Ovary (tissue), 9 donors: ENCODE results near the gene KRTAP3-1. TPM values are rescaled to one million over a fixed set of nuclear protein-coding genes. Genes with fewer than 3 reads are reported as not detected.
"Not testable (repeated sequence)": the region's sequence is repeated elsewhere in the genome, so short reads cannot be mapped to it uniquely, and the experiment has no call there.

ENCODE experiments used
- DNase-seq, 5 donors: peaks; one replicate each; pipeline ENCODE4 v3.0.0-alpha.2; 2019 to 2020
- H3K27ac ChIP-seq, 2 donors: fragments of 200-600 bp; one replicate each; pipeline versions ENCODE4 v1.5.1 to v1.8.0; 2019 to 2022
- H3K27me3 ChIP-seq: fragments of 200-600 bp; one replicate; pipeline ENCODE4 v1.8.0; 2022
- H3K36me3 ChIP-seq: fragments of 200-600 bp; sonication (generic); one replicate; pipeline ENCODE4 v1.5.1; 2019
- H3K4me1 ChIP-seq: one replicate; pipeline ENCODE4 v1.8.1; 2013; ENCODE audit warnings: mild to moderate bottlenecking, moderate library complexity; ENCODE audit not compliant: insufficient read depth
- H3K4me3 ChIP-seq: fragments of 200-600 bp; sonication (generic); one replicate; pipeline ENCODE4 v1.5.1; 2017
- H3K9me3 ChIP-seq, 2 donors: fragments of 200-600 bp in 1 of 2; sonication (generic) in 1 of 2; one replicate each; pipeline versions ENCODE4 v1.5.1 to v1.8.1; 2013 to 2019; ENCODE audit warnings: mild to moderate bottlenecking in 1 of 2, moderate library complexity in 1 of 2
- CTCF ChIP-seq, 3 donors: fragments of 450-650 bp in 2 of 3; fragments of 200-600 bp in 1 of 3; IDR thresholded peaks; one replicate each; pipeline versions ENCODE4 v1.5.1 to v1.8.0; 2016 to 2022; ENCODE audit warnings: antibody characterized with exemption in 3 of 3, mild to moderate bottlenecking in 1 of 3
- EP300 ChIP-seq: sonication (generic); formaldehyde crosslinking; IDR thresholded peaks from one replicate; pipeline ENCODE4 v1.6.1; 2017; ENCODE audit warnings: antibody characterized with exemption
- POLR2A ChIP-seq: fragments of 450-650 bp; IDR thresholded peaks from one replicate; pipeline ENCODE4 v1.6.1; 2017; ENCODE audit warnings: antibody characterized with exemption, mild to moderate bottlenecking, moderate library complexity
- WGBS, 3 donors: extraction: QIAGEN DNeasy Blood & Tissue Kit in 1 of 3; methylation state at CpG; one replicate each; pipeline versions ENCODE4 v1.1.5 to v1.1.7; 2013 to 2017; 5-methylcytosine and 5-hydroxymethylcytosine counted together
- intact Hi-C, 4 donors: fragments of 100-400 bp; cut with DNase I; formaldehyde crosslinking; loops; one replicate each; pipeline versions ENCODE4 v1.11.0 to v1.15.1; 2022 to 2023
- polyA plus RNA-seq, 2 donors: library from polyadenylated mRNA; stranded (reverse); fragments of 200-250 nt in 1 of 2; fragments of 350-450 nt in 1 of 2; fragmentation: Illumina TruSeq in 1 of 2; extraction: RNeasy Lipid Tissue Mini Kit (QIAGEN cat#74804) in 1 of 2; gene quantifications; one replicate each; pipeline ENCODE4 v1.2.3, GENCODE V29; 2013 to 2014
- total RNA-seq, 7 donors: library from RNA; depleted of rRNA in 2 of 7; stranded (reverse); fragments of >200 nt in 2 of 7; fragmentation: NEBNext Ultra II Directional in 3 of 7; extraction: Animal tissue kit (Norgen Biotek cat#: 25700) in 3 of 7; gene quantifications; one replicate each; pipeline versions ENCODE4 v1.1.0 to v1.2.4, GENCODE V29; 2016 to 2023
- donor health status: DM: no; HTN: no; CAD: no; lungs with moderate emphysema.
- donor health status: DM: no; HTN: no; CAD: no.
- donor health status: Bipolar disorder and iron deficiency.
- donor health status: DM: yes; HTN: yes; CAD: no.
- donor health status: DM: no; HTN: no; CAD: no.
- donor health status: DM: yes; HTN: yes; CAD: no.

KRTAP3-1 gene
- total and polyA plus RNA-seq, 9 donors = not detected

GRCh38 chr17:41037853-41038350 lies 29.0 kb upstream of the KRTAP3-1 start:
- Histone ChIP-seq H3K9me3 (no peaks in the 10 kb centered on the region), H3K4me3 (no peak overlapping the region), H3K27me3 (no peaks in the 10 kb centered on the region), H3K4me1 (no peaks in the 10 kb centered on the region), H3K36me3 (no peaks in the 10 kb centered on the region), H3K27ac (no peak overlapping the region)
- intact Hi-C loops = no loop called here
- TF ChIP-seq EP300 = no peak
- DNase-seq = no peak
- 82 to 87% (median 85%) methylated on average over 2 of the region's 2 CpGs for WGBS, 3 donors

- intact Hi-C loops, H3K9me3 ChIP-seq, H3K36me3 ChIP-seq, H3K4me3 ChIP-seq, DNase-seq, H3K27me3 ChIP-seq, H3K27ac ChIP-seq, H3K4me1 ChIP-seq: not testable (repeated sequence)
- 81 to 93% (median 92%) methylated on average over 9 to 10 of the region's 10 CpGs for WGBS, 3 donors
These were observed 25.5 kb upstream of the KRTAP3-1 start, which contains the start of gene KRTAP1-3 for GRCh38 chr17:41034346-41034935. Gene KRTAP1-3 (minus strand): TSS chr17:41034874. CDS start chr17:41034821, 53 bp downstream.

- Histone ChIP-seq H3K27ac (no peak within 1 kb of the TSS), H3K9me3 (no peaks in the 10 kb centered on the region), H3K36me3 (no peaks in the 10 kb centered on the region), H3K4me1 (peaks cover 2% of the 10 kb centered on the region), H3K4me3 (no peak within 1 kb of the TSS), H3K27me3 (no peaks in the 10 kb centered on the region)
- no peak for TF ChIP-seq EP300
- TF ChIP-seq POLR2A = no peak
- TF ChIP-seq CTCF (IDR thresholded peaks at IDR 0.05) = no peak
- DNase-seq = no peak
- intact Hi-C loops = no loop called here
- WGBS, 3 donors = 77 to 88% (median 88%) methylated on average over 12 of the region's 12 CpGs
These were observed 20.8 kb upstream of the KRTAP3-1 start, which contains the start of gene KRTAP1-4 for GRCh38 chr17:41029633-41030245. Gene KRTAP1-4 (minus strand): TSS chr17:41030195. CDS start chr17:41030078, 117 bp downstream.

GRCh38 chr17:41026715-41027471 lies 18.0 kb upstream of the KRTAP3-1 start, which contains the start of gene KRTAP1-5:
Gene KRTAP1-5 (minus strand): TSS chr17:41027208. CDS start chr17:41027155, 53 bp downstream.
- no peak for DNase-seq
- WGBS, 3 donors = 54 to 61% (median 55%) methylated on average over 9 of the region's 9 CpGs
- Histone ChIP-seq H3K4me1 (peaks cover 2% of the 10 kb centered on the region), H3K27me3 (no peaks in the 10 kb centered on the region), H3K9me3 (no peaks in the 10 kb centered on the region), H3K4me3 (no peak within 1 kb of the TSS), H3K36me3 (no peaks in the 10 kb centered on the region), H3K27ac (no peak within 1 kb of the TSS)
- intact Hi-C loops = no loop called here
- TF ChIP-seq CTCF (IDR thresholded peaks at IDR 0.05) = no peak
- TF ChIP-seq EP300 = no peak
- no peak for TF ChIP-seq POLR2A

GRCh38 chr17:41024697-41025096 lies 15.8 kb upstream of the KRTAP3-1 start:
- WGBS, 3 donors = 79 to 80% (median 80%) methylated on average over 3 of the region's 3 CpGs
- TF ChIP-seq EP300 (no peak), CTCF (IDR thresholded peaks at IDR 0.05) (no peak), POLR2A (no peak)
- H3K9me3 ChIP-seq = no peaks in the 10 kb centered on the region

More at GRCh38 chr17:41024697-41025096, 15.8 kb upstream of the KRTAP3-1 start:
- intact Hi-C loops = no loop called here
- no peaks in the 10 kb centered on the region for H3K27me3 ChIP-seq
- H3K4me3 ChIP-seq = no peak overlapping the region
- no peak for DNase-seq
- H3K36me3 ChIP-seq = no peaks in the 10 kb centered on the region
- H3K4me1 ChIP-seq = peaks cover 2% of the 10 kb centered on the region
- no peak overlapping the region for H3K27ac ChIP-seq
